Lower leg skin (tissue), 3 donors: ENCODE results near the gene WDR54.

Experiments
- POLR2A ChIP-seq, 2 donors: fragments of 450-650 bp; IDR thresholded peaks; one replicate each; pipeline ENCODE4 v1.6.1; 2016 to 2017; ENCODE audit warnings: antibody characterized with exemption in 2 of 2, mild to moderate bottlenecking in 1 of 2, moderate library complexity in 1 of 2
- TF ChIP-seq, protein P1 (sequence below), 3 donors: fragments of 450-650 bp; IDR thresholded peaks; one replicate each; pipeline ENCODE4 v1.5.1; 2016; ENCODE audit warnings: antibody characterized with exemption in 3 of 3, mild to moderate bottlenecking in 3 of 3, moderate library complexity in 2 of 3

- no peak for TF ChIP-seq POLR2A (IDR thresholded peaks at IDR 0.05)
- TF ChIP-seq, protein P1, sequence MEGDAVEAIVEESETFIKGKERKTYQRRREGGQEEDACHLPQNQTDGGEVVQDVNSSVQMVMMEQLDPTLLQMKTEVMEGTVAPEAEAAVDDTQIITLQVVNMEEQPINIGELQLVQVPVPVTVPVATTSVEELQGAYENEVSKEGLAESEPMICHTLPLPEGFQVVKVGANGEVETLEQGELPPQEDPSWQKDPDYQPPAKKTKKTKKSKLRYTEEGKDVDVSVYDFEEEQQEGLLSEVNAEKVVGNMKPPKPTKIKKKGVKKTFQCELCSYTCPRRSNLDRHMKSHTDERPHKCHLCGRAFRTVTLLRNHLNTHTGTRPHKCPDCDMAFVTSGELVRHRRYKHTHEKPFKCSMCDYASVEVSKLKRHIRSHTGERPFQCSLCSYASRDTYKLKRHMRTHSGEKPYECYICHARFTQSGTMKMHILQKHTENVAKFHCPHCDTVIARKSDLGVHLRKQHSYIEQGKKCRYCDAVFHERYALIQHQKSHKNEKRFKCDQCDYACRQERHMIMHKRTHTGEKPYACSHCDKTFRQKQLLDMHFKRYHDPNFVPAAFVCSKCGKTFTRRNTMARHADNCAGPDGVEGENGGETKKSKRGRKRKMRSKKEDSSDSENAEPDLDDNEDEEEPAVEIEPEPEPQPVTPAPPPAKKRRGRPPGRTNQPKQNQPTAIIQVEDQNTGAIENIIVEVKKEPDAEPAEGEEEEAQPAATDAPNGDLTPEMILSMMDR (IDR thresholded peaks at IDR 0.05): no peak
These were observed 4.0 kb downstream of the WDR54 start for GRCh38 chr2:74425523-74425922.
